H1 (cell line): ENCODE measurements around the gene RAP1A. TPM values are rescaled to one million over a fixed set of nuclear protein-coding genes. Genes with fewer than 3 reads are reported as not detected.

ENCODE experiments used
- CTCF ChIA-PET: fragments of 300-600 bp; sonication (Branson Sonifier 250); formaldehyde crosslinking; loops from one replicate; lab custom pipeline; 2021; ENCODE audit not compliant: partially characterized antibody; lab: Charles Lee
- POLR2A ChIA-PET: fragments of 300-600 bp; sonication (Branson Sonifier 250); formaldehyde crosslinking; loops from one replicate; lab custom pipeline; 2021; ENCODE audit warnings: inconsistent platforms; ENCODE audit not compliant: partially characterized antibody; lab: Charles Lee
- DNase-seq, 2 experiments: peaks; one replicate each; pipeline versions ENCODE4 v3.0.0 to v3.0.0-alpha.2; 2010 to 2022; ENCODE audit warnings: low spot score in 2 of 2, low read depth in 1 of 2, mixed read lengths in 1 of 2
- FAIRE-seq: peaks from 2 replicates; lab custom pipeline; 2011; peaks lifted over from hg19 to GRCh38; lab: Jason Lieb, UNC
- H2AFZ ChIP-seq: 2 replicates; pipeline ENCODE4 v1.8.1; 2012; ENCODE audit warnings: low read length, inconsistent platforms
- H2AK5ac ChIP-seq: 2 replicates; pipeline ENCODE4 v1.6.1; 2013; ENCODE audit warnings: low read depth, low read length
- H2BK120ac ChIP-seq: replicated peaks from 2 replicates; pipeline ENCODE3; 2013; ENCODE audit warnings: low read depth, low read length, inconsistent platforms
- H2BK12ac ChIP-seq: 2 replicates; pipeline ENCODE4 v1.6.1; 2013; ENCODE audit warnings: low read depth, low read length
- H2BK15ac ChIP-seq: 2 replicates; pipeline ENCODE4 v1.6.1; 2013; ENCODE audit warnings: low read length
- H2BK20ac ChIP-seq: 2 replicates; pipeline ENCODE4 v1.6.1; 2013; ENCODE audit warnings: low read length
- H2BK5ac ChIP-seq: 2 replicates; pipeline ENCODE4 v1.6.1; 2013; ENCODE audit warnings: low read depth, low read length
- H3K14ac ChIP-seq: 2 replicates; pipeline ENCODE4 v1.6.1; 2013; ENCODE audit warnings: inconsistent platforms; ENCODE audit not compliant: insufficient read length
- H3K18ac ChIP-seq: 2 replicates; pipeline ENCODE4 v1.6.1; 2013; ENCODE audit warnings: low read length; ENCODE audit errors: extremely low read depth
- H3K23ac ChIP-seq: 2 replicates; pipeline ENCODE4 v1.6.1; 2013; ENCODE audit warnings: inconsistent platforms; ENCODE audit not compliant: insufficient read length
- H3K23me2 ChIP-seq: 2 replicates; pipeline ENCODE4 v1.6.1; 2013; ENCODE audit warnings: low read depth, low read length
- H3K27ac ChIP-seq: 2 replicates; pipeline ENCODE4 v1.6.1; 2011; ENCODE audit warnings: low read depth, low read length, inconsistent platforms
- H3K27me3 ChIP-seq, 4 experiments: replicated peaks in 1 of 4; 1 replicate in 1 of 4; 2 replicates in 3 of 4; pipeline versions ENCODE4 v1.6.1 to v1.8.1; 2011 to 2013; ENCODE audit warnings: low read length in 3 of 4, mild to moderate bottlenecking in 3 of 4, inconsistent platforms in 2 of 4, mixed read lengths in 2 of 4, moderate library complexity in 1 of 4; ENCODE audit not compliant: control insufficient read depth in 3 of 4, insufficient read depth in 3 of 4; ENCODE audit errors: extremely low read depth in 1 of 4
- H3K36me3 ChIP-seq, 4 experiments: 2 replicates each; pipeline versions ENCODE4 v1.6.1 to v1.8.1; 2011 to 2013; ENCODE audit warnings: mild to moderate bottlenecking in 4 of 4, low read length in 3 of 4, moderate library complexity in 2 of 4, control low read depth in 1 of 4, inconsistent platforms in 1 of 4; ENCODE audit not compliant: insufficient read depth in 4 of 4, control insufficient read depth in 2 of 4
- H3K4ac ChIP-seq: replicated peaks from 2 replicates; pipeline ENCODE3; 2013; ENCODE audit warnings: low read length, low read depth, mixed read lengths, inconsistent platforms; ENCODE audit not compliant: insufficient read length
- H3K4me1 ChIP-seq, 4 experiments: replicated peaks in 1 of 4; 1 replicate in 1 of 4; 2 replicates in 3 of 4; pipeline versions ENCODE4 v1.6.1 to v1.8.1; 2011 to 2013; ENCODE audit warnings: low read length in 3 of 4, inconsistent platforms in 2 of 4, mixed read lengths in 1 of 4; ENCODE audit not compliant: insufficient read depth in 4 of 4, control insufficient read depth in 3 of 4
- H3K4me2 ChIP-seq, 2 experiments: 2 replicates each; pipeline versions ENCODE4 v1.6.1 to v1.8.1; 2011 to 2013; ENCODE audit warnings: low read depth in 2 of 2, low read length in 2 of 2, control low read depth in 1 of 2, inconsistent platforms in 1 of 2, mild to moderate bottlenecking in 1 of 2; ENCODE audit not compliant: insufficient read depth in 1 of 2
- H3K4me3 ChIP-seq, 4 experiments: fragments of 200-600, 300-600 bp in 1 of 4; sonication (generic), shearing (Covaris generic), sonication (Bioruptor Twin) in 1 of 4; 2 replicates each; pipeline versions ENCODE4 v1.5.1 to v1.8.1; 2011 to 2016; ENCODE audit warnings: low read length in 4 of 4, low read depth in 3 of 4, control low read depth in 2 of 4, inconsistent platforms in 2 of 4, mild to moderate bottlenecking in 2 of 4, mixed read lengths in 1 of 4, moderate library complexity in 1 of 4; ENCODE audit not compliant: insufficient read depth in 2 of 4; ENCODE audit errors: extremely low read depth in 1 of 4
- H3K56ac ChIP-seq: replicated peaks from 2 replicates; pipeline ENCODE3; 2013; ENCODE audit warnings: low read depth, mild to moderate bottlenecking, mixed read lengths, low read length, inconsistent platforms; ENCODE audit not compliant: insufficient read length
- H3K79me1 ChIP-seq: 2 replicates; pipeline ENCODE4 v1.6.1; 2013; ENCODE audit warnings: low read depth, low read length, control low read depth
- H3K79me2 ChIP-seq, 2 experiments: 2 replicates each; pipeline versions ENCODE4 v1.6.1 to v1.8.1; 2012 to 2013; ENCODE audit warnings: low read length in 2 of 2, mild to moderate bottlenecking in 2 of 2, inconsistent platforms in 1 of 2; ENCODE audit not compliant: insufficient read depth in 2 of 2, control insufficient read depth in 1 of 2
- H3K9ac ChIP-seq, 4 experiments: replicated peaks in 1 of 4; 1 replicate in 1 of 4; 2 replicates in 3 of 4; pipeline versions ENCODE4 v1.6.1 to v1.8.1; 2011 to 2013; ENCODE audit warnings: low read depth in 3 of 4, low read length in 3 of 4, control low read depth in 2 of 4, mild to moderate bottlenecking in 2 of 4, moderate library complexity in 2 of 4, inconsistent platforms in 1 of 4; ENCODE audit errors: extremely low read depth in 1 of 4
- H3K9me3 ChIP-seq, 2 experiments: 2 replicates each; pipeline versions ENCODE4 v1.6.1 to v1.8.1; 2012 to 2013; ENCODE audit warnings: mild to moderate bottlenecking in 2 of 2, moderate library complexity in 2 of 2, control low read depth in 1 of 2, inconsistent platforms in 1 of 2, low read depth in 1 of 2, low read length in 1 of 2, mixed read lengths in 1 of 2; ENCODE audit not compliant: insufficient read depth in 2 of 2
- H4K20me1 ChIP-seq, 2 experiments: replicated peaks in 1 of 2; 2 replicates each; pipeline versions ENCODE3 to v1.8.1; 2011 to 2013; ENCODE audit warnings: inconsistent platforms in 2 of 2, low read length in 2 of 2, mild to moderate bottlenecking in 1 of 2; ENCODE audit not compliant: insufficient read depth in 2 of 2, control insufficient read depth in 1 of 2
- H4K5ac ChIP-seq: 2 replicates; pipeline ENCODE4 v1.6.1; 2013; ENCODE audit warnings: low read length, low read depth, mixed read lengths, inconsistent platforms; ENCODE audit not compliant: insufficient read length
- H4K8ac ChIP-seq: 2 replicates; pipeline ENCODE4 v1.8.0; 2013; ENCODE audit warnings: mild to moderate bottlenecking, moderate library complexity, low read length, inconsistent platforms; ENCODE audit not compliant: insufficient read depth; ENCODE audit errors: extremely low read depth
- H4K91ac ChIP-seq: replicated peaks from 2 replicates; pipeline ENCODE3; 2013; ENCODE audit warnings: low read length, mixed read lengths, inconsistent platforms; ENCODE audit not compliant: insufficient read length
- CBX5 ChIP-seq: fragments of 300-800, 300-1000 bp; sonication (generic); IDR thresholded peaks from 2 replicates; pipeline ENCODE4 v1.7.1; 2016; ENCODE audit warnings: antibody characterized with exemption, low read length, low read depth
- CHD2 ChIP-seq: IDR thresholded peaks from 2 replicates; pipeline ENCODE4 v1.6.1; 2012; ENCODE audit warnings: low read length, improper control_type of control experiment
- CREB1 ChIP-seq: IDR thresholded peaks from 2 replicates; pipeline ENCODE4 v1.6.1; 2012; ENCODE audit warnings: inconsistent platforms
- EGR1 ChIP-seq: IDR thresholded peaks from 2 replicates; pipeline ENCODE4 v1.6.1; 2011; ENCODE audit warnings: low read depth, low read length, borderline replicate concordance
- HDAC6 ChIP-seq: IDR thresholded peaks from one replicate; pipeline ENCODE4 v1.7.1; 2012; ENCODE audit warnings: low read depth, mild to moderate bottlenecking, inconsistent platforms, low read length, moderate library complexity
- JUN ChIP-seq: IDR thresholded peaks from 2 replicates; pipeline ENCODE4 v1.6.1; 2011; ENCODE audit warnings: low read depth, mild to moderate bottlenecking, improper control_type of control experiment, low read length
- KDM4A ChIP-seq: IDR thresholded peaks from one replicate; pipeline ENCODE4 v1.7.1; 2012; ENCODE audit warnings: low read depth, mild to moderate bottlenecking, moderate library complexity, low read length, inconsistent platforms; ENCODE audit not compliant: severe bottlenecking
- KDM5A ChIP-seq: fragments of 200-600 bp; IDR thresholded peaks from 2 replicates; pipeline ENCODE4 v1.7.1; 2012; ENCODE audit warnings: mild to moderate bottlenecking, low read length, inconsistent platforms, mixed read lengths
- RBBP5 ChIP-seq: IDR thresholded peaks from 2 replicates; pipeline ENCODE4 v1.7.1; 2012; ENCODE audit warnings: low read depth, mild to moderate bottlenecking, inconsistent platforms, low read length, moderate library complexity, borderline replicate concordance
- RXRA ChIP-seq: IDR thresholded peaks from 2 replicates; pipeline ENCODE4 v1.6.1; 2011; ENCODE audit warnings: low read depth, mild to moderate bottlenecking, low read length, moderate library complexity; ENCODE audit not compliant: insufficient read depth
- TBP ChIP-seq: IDR thresholded peaks from 2 replicates; pipeline ENCODE4 v1.6.1; 2011; ENCODE audit warnings: low read depth, low read length, improper control_type of control experiment
- WGBS, 2 experiments: shearing (Covaris generic) in 1 of 2; methylation state at CpG; one replicate each; pipeline versions ENCODE4 v1.1.6 to v1.1.7; 2013 to 2015; ENCODE audit warnings: low lambda C conversion rate in 2 of 2, mixed read lengths in 2 of 2, inconsistent platforms in 1 of 2, low coverage in 1 of 2, missing lambda C conversion rate in 1 of 2; ENCODE audit not compliant: insufficient replicate concordance in 2 of 2, insufficient coverage in 1 of 2, insufficient read length in 1 of 2; ENCODE audit errors: extremely low coverage in 1 of 2, missing lambda C conversion rate in 1 of 2; 5-methylcytosine and 5-hydroxymethylcytosine counted together
- polyA plus RNA-seq, 7 experiments: library from polyadenylated mRNA; depleted of rRNA in 3 of 7; stranded (reverse) in 5 of 7; unstranded in 2 of 7; fragments of >200 nt in 5 of 7; fragments of 200-250 nt in 2 of 7; gene quantifications; 1 replicate in 5 of 7; 2 replicates in 1 of 7; 4 replicates in 1 of 7; pipeline versions ENCODE4 v1.2.1 to v1.2.3, GENCODE V29; 2011 to 2013; ENCODE audit warnings: missing spikeins in 2 of 7, mixed read lengths in 2 of 7
- total RNA-seq: library from RNA; stranded (reverse); fragmentation: NEBNext Ultra II Directional; extraction: Animal tissue kit (Norgen Biotek cat#: 25700); gene quantifications from 2 replicates; pipeline ENCODE4 v1.2.1, GENCODE V29; 2021
- TF ChIP-seq, protein P1 (sequence below): IDR thresholded peaks from 2 replicates; pipeline ENCODE4 v1.6.1; 2011; ENCODE audit warnings: low read depth, mild to moderate bottlenecking, low read length; ENCODE audit not compliant: insufficient read depth

RAP1A gene
- total and polyA plus RNA-seq, 2 of the 8 experiments (the other 6 are each of a cell fraction or from before 2014, with no cell fraction given): 10.9 to 35.8 TPM

DNA sequence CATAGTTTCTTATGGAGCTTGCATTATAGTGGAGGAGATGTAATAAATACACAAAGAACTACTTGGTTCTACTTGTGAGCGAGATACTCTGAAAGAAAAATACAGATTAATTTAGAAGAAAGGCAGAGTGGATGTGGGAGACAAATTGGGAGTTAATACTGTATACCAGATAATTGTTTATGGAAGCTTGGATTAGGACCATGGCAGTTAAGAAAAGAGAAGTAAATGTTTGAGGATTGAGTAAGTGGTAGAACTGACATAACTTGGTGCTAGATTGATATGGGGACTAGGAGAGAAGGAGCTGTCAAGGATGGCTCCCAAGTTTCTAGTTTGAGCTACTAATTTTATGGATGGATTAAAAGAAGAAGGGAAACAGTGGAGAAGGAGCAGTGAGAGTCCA, 72.3 kb downstream of the RAP1A start:
- Histone ChIP-seq H3K4me2 (no peak overlapping the region), H3K4ac (no peak overlapping the region), H4K8ac (no peak overlapping the region), H2BK12ac (no peak overlapping the region), H3K56ac (no peak overlapping the region), H2BK120ac (no peak overlapping the region), H3K14ac (no peak overlapping the region), H3K9me3 (no peaks in the 10 kb centered on the region), H3K36me3 (peaks cover 0 to 9% (median 0%) of the 10 kb centered on the region in 4 experiments; a peak in 2 of 8 replicates), H3K9ac (no peak overlapping the region), H3K23me2 (no peaks in the 10 kb centered on the region), H4K5ac (no peak overlapping the region), H3K23ac (no peak overlapping the region), H4K20me1 (peaks cover 0 to 1% of the 10 kb centered on the region in 2 experiments), H3K4me3 (no peak overlapping the region), H2BK15ac (no peak overlapping the region), H2BK5ac (no peak overlapping the region), H3K27ac (no peak overlapping the region), H3K79me1 (no peaks in the 10 kb centered on the region), H3K18ac (no peak overlapping the region), H4K91ac (no peak overlapping the region), H2AK5ac (no peak overlapping the region), H2AFZ (no peak overlapping the region), H3K79me2 (no peaks in the 10 kb centered on the region), H3K4me1 (no peaks in the 10 kb centered on the region), H3K27me3 (no peaks in the 10 kb centered on the region), H2BK20ac (no peak overlapping the region)
- WGBS, 2 experiments: 88% methylated on average over 1 of the region's 1 CpG; no CpG with 5 or more reads in 1 of the 2 experiments
- CTCF ChIA-PET: interaction anchor here (1.1 to 3.3 kb wide), 3 partner anchors 22 to 184 kb away, joined by 3 to 15 read pairs (median 6); no protein-coding TSS in a partner anchor
- TF ChIP-seq EGR1 (no peak), RBBP5 (no peak), JUN (no peak), KDM5A (no peak), HDAC6 (no peak), CREB1 (no peak), TBP (no peak), CHD2 (no peak), RXRA (no peak), KDM4A (no peak), CBX5 (no peak)
- TF ChIP-seq, protein P1, sequence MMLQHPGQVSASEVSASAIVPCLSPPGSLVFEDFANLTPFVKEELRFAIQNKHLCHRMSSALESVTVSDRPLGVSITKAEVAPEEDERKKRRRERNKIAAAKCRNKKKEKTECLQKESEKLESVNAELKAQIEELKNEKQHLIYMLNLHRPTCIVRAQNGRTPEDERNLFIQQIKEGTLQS: no peak
- DNase-seq (no peak), FAIRE-seq (no peak)
- POLR2A ChIA-PET: no interaction called here
